Dendritic cell treated with granulocyte-macrophage colony-stimulating factor and Interleukin-4, amounts not matched to agents 40 ng/mL and 50 ng/mL, for 4 days (primary cell): Measurements from ENCODE around the gene ABCC4.

Experiments
- H3K27ac Mint-ChIP-seq: one replicate; pipeline ENCODE4 v1.8.0; 2022; ENCODE audit warnings: mild to moderate bottlenecking, mixed read lengths
- H3K27me3 Mint-ChIP-seq: one replicate; pipeline ENCODE4 v1.8.0; 2022; ENCODE audit warnings: mild to moderate bottlenecking, mixed read lengths
- H3K36me3 Mint-ChIP-seq: one replicate; pipeline ENCODE4 v1.8.0; 2022; ENCODE audit warnings: low read depth, mixed read lengths
- H3K4me1 Mint-ChIP-seq: one replicate; pipeline ENCODE4 v1.8.0; 2022; ENCODE audit warnings: low read depth, mixed read lengths
- H3K4me3 Mint-ChIP-seq: one replicate; pipeline ENCODE4 v1.8.0; 2022; ENCODE audit warnings: mild to moderate bottlenecking, moderate library complexity, mixed read lengths
- H3K9me3 Mint-ChIP-seq: one replicate; pipeline ENCODE4 v1.8.0; 2022; ENCODE audit warnings: mixed read lengths
- intact Hi-C: fragments of 100-400 bp; cut with micrococcal nuclease; formaldehyde crosslinking; loops from one replicate; pipeline ENCODE4 v1.15.0; 2022

ABCC4 gene

DNA sequence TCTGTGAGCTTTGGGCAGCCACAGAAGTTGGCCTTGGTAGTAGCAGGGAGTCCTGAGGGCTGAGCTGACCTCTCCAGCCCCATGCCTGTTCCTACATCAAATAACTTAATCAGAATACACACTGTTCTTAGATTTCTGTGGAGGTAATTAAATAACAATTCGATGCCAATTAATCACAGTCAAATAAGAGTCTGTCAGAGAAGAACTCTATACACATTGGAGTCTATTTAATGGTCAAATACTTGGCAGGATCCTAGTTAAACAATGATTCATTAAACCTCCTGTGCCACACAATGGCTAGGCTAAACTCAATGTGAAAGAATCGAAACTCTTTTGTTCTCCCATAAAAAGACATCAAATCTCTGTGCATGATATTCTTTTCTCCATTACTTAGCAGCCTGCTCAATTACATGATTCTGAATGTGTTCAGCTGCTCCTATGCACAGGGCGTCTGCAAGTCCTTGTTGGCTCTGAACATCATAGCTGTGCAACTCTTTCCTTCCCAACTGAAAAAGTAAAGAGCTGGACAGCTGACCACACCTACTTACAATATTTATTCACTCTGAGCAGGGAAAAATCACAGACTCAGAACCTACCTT is 173.1 kb downstream of the ABCC4 start:
- H3K36me3 Mint-ChIP-seq, result peaks cover 16% of the 10 kb centered on the region
- no peaks in the 10 kb centered on the region for H3K27me3 Mint-ChIP-seq
- H3K4me3 Mint-ChIP-seq, result no peak overlapping the region
- H3K27ac Mint-ChIP-seq, result no peak overlapping the region
- intact Hi-C loops, result no loop called here
- H3K9me3 Mint-ChIP-seq, result no peaks in the 10 kb centered on the region
- no peaks in the 10 kb centered on the region for H3K4me1 Mint-ChIP-seq

DNA sequence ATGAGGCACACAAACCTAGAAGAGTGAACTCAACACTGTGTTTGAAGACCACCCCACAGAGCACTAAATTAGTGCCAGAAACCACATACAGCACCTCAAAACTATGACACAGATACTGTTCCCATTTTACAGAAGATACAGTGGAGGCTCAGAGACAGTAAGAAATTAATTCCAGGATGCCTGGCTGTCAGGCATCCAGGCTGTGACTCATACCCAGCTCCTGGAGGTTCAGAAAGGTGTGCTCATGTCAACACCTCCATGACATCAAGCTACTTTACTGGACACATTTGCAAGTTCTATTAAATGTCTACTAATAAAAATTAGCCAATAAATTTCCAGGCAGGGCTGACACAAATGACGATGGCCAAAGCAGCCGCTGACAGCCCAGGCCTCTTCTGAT is 176.3 kb downstream of the ABCC4 start:
- no peak overlapping the region for H3K4me3 Mint-ChIP-seq
- H3K27ac Mint-ChIP-seq, result no peak overlapping the region

DNA sequence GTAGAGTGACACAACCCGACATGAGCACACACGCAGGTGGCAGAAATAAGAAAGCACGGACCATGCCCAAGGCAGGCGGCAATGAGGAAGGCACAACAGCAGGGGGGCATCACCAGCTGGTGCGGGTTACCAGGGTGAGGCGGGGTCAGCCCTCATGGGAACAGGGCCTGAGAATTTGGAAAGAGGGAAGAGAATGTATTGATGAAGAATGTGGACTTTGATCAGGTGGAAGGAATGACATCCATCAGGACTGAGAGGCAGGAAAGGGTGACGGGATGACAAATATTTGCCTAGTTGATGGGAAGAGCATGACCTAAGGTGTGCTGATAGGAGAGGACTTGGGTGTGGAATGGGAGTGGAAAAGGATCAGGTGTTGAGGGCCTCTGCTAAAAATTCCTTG is 177.5 kb downstream of the ABCC4 start:
- no peak overlapping the region for H3K27ac Mint-ChIP-seq
- H3K36me3 Mint-ChIP-seq, result peaks cover 27% of the 10 kb centered on the region
- no peaks in the 10 kb centered on the region for H3K4me1 Mint-ChIP-seq
- no peaks in the 10 kb centered on the region for H3K27me3 Mint-ChIP-seq
- H3K4me3 Mint-ChIP-seq, result no peak overlapping the region
- no peaks in the 10 kb centered on the region for H3K9me3 Mint-ChIP-seq
- intact Hi-C loops, result no loop called here

More for the DNA sequence above, 176.3 kb downstream of the ABCC4 start:
- H3K27me3 Mint-ChIP-seq, result no peaks in the 10 kb centered on the region
- intact Hi-C loops, result no loop called here
- no peaks in the 10 kb centered on the region for H3K4me1 Mint-ChIP-seq
- H3K9me3 Mint-ChIP-seq, result no peaks in the 10 kb centered on the region
- peaks cover 28% of the 10 kb centered on the region for H3K36me3 Mint-ChIP-seq

DNA sequence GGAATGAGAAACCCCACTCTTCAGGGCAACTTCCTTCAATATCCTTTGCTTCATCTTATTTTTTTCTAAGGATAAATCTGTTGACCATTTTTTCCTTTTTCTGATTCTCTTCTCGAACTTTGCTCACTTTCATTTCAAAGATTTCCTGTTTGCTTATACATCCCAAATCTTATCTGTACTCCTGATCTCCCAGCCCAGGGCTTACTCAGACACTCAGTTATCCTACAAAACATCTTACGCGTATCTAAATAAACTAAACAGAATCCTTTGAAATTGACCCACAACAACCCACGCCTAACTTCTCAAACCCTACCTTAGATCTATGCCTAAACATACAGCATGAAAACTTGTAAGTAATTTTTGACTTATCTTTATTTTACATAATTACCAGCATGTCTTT is 179.2 kb downstream of the ABCC4 start:
- Mint-ChIP-seq H3K27ac (no peak overlapping the region), H3K9me3 (no peaks in the 10 kb centered on the region)

DNA sequence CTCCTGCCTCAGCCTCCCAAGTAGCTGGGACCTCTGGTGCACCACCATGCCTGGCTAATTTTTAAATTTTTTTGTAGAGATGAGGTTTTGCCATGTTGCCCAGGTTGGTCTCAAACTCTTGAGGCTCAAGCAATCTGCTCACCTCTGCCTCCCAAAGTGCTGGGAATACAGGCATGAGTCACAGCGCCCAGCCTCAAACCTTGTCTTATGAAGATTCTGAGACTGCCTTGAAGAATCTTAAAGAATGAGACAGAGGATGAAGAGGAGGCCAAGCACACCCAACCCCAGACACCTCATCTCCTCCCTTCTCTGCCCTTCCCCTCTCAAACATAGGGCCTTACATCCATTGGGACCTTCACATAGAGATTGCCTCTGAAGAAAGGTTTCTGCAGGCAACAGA is 179.7 kb downstream of the ABCC4 start:
- peaks cover 22% of the 10 kb centered on the region for H3K36me3 Mint-ChIP-seq
- no peaks in the 10 kb centered on the region for H3K27me3 Mint-ChIP-seq
- H3K4me1 Mint-ChIP-seq, result no peaks in the 10 kb centered on the region
- no peaks in the 10 kb centered on the region for H3K9me3 Mint-ChIP-seq
- H3K4me3 Mint-ChIP-seq, result no peak overlapping the region
- intact Hi-C loops, result no loop called here
- no peak overlapping the region for H3K27ac Mint-ChIP-seq

More for the DNA sequence above, 179.2 kb downstream of the ABCC4 start:
- Mint-ChIP-seq H3K27me3 (no peaks in the 10 kb centered on the region), H3K4me1 (no peaks in the 10 kb centered on the region), H3K36me3 (peaks cover 22% of the 10 kb centered on the region), H3K4me3 (no peak overlapping the region)
- intact Hi-C loops, result no loop called here

DNA sequence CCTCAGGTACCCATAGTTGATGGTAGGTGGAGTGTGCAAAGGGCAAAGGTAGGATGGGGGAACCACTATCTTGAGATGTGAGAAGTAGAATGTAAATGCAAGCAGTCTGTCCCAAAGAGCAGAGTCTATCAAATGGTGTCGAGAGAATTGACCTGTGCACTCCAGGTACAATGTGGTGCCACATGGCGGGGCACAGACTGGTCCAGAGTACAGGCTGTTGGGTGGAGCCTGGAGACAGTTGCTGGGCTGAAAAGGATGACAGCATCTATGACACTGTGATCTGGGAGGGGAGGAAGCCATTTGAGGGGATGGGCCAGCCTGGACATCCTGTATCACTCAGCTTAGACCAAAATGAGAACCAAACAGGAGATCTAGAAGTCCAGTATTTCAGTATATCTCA is 180.6 kb downstream of the ABCC4 start:
- Mint-ChIP-seq H3K27me3 (no peaks in the 10 kb centered on the region), H3K36me3 (peaks cover 26% of the 10 kb centered on the region), H3K4me3 (no peak overlapping the region), H3K27ac (no peak overlapping the region), H3K9me3 (no peaks in the 10 kb centered on the region), H3K4me1 (no peaks in the 10 kb centered on the region)
- intact Hi-C loops, result no loop called here

DNA sequence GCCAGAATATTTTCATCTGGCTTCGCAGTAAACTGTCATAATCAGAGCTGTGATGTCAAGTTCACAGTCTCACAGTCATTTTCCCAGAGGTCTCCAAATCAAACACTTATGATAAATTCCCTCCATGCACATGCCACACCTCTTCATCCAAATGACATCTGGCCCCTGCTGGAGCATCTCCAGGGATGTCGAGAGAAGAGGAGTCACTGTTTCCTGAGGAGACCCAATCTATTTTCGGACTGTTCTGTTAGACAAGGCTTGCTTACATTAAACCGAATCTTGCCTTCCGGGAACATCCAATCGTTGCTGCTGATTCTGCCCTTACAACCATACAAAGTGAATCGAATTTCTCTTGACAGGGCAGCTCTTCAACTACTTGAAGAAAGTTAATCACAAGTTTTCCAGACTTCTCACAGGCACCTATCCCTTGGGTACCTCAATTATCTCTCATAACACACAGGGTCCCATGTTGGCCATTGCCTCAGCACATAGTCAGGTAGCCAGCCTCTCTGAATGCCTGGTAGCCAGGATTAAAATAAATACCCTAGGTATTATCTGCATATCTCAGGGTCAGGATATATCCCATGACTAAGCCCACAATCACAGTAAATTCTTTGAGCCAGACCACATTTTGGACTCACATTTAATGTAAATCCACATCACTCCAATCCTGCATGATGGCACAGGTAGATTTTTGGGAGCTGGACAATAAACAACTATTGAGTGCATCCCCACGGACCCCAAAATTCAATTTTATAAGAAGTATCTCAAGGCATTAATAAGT is 182.5 kb downstream of the ABCC4 start:
- Mint-ChIP-seq H3K9me3 (no peaks in the 10 kb centered on the region), H3K4me1 (no peaks in the 10 kb centered on the region), H3K27ac (no peak overlapping the region), H3K4me3 (no peak overlapping the region), H3K36me3 (peaks cover 31% of the 10 kb centered on the region), H3K27me3 (no peaks in the 10 kb centered on the region)
- intact Hi-C loops, result no loop called here

DNA sequence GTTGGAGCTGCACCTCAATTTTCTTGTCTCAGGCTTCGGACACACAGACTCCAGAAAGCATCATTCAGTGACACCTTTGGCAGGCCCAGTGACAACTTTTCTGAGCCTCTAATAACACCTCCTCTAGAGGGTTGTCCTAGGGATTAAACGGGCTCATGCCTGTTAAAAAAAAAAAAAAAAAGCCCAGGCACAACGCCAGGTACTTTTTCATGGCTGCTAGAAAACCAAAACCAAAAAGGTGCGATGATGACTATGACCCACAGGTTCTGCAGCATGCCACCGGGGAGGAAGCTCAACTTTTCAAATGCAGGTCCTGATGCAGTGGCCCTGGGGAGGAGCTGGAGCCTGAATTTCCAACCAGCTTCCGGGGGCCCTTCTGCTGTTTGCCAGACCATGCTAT is 184.2 kb downstream of the ABCC4 start:
- H3K4me3 Mint-ChIP-seq, result no peak overlapping the region
- H3K27ac Mint-ChIP-seq, result no peak overlapping the region
- intact Hi-C loops, result no loop called here
- no peaks in the 10 kb centered on the region for H3K9me3 Mint-ChIP-seq
- no peaks in the 10 kb centered on the region for H3K27me3 Mint-ChIP-seq
- H3K4me1 Mint-ChIP-seq, result no peaks in the 10 kb centered on the region
- peaks cover 26% of the 10 kb centered on the region for H3K36me3 Mint-ChIP-seq

DNA sequence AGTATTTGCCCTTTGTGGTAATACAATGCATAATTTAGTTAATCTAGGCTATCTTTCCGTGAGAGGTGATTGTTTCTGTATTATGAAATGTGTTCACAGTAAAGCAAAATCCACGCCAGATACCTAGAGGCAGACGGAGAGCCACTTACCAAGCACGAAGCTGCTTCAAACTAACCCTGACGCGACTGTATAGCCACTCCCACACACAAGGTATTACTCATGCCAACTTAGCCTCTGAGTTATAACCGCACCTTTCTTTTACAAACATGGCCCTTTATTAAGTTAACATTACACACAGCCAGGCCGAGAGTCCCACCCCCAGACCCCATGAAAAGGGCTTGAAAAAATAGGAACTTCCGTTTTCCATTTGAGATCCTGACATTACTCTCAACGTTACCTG is 185.7 kb downstream of the ABCC4 start:
- peaks cover 22% of the 10 kb centered on the region for H3K36me3 Mint-ChIP-seq
- H3K27ac Mint-ChIP-seq, result no peak overlapping the region
- no peaks in the 10 kb centered on the region for H3K4me1 Mint-ChIP-seq
- no peaks in the 10 kb centered on the region for H3K9me3 Mint-ChIP-seq
- H3K27me3 Mint-ChIP-seq, result no peaks in the 10 kb centered on the region
- H3K4me3 Mint-ChIP-seq, result no peak overlapping the region
- intact Hi-C loops, result no loop called here

DNA sequence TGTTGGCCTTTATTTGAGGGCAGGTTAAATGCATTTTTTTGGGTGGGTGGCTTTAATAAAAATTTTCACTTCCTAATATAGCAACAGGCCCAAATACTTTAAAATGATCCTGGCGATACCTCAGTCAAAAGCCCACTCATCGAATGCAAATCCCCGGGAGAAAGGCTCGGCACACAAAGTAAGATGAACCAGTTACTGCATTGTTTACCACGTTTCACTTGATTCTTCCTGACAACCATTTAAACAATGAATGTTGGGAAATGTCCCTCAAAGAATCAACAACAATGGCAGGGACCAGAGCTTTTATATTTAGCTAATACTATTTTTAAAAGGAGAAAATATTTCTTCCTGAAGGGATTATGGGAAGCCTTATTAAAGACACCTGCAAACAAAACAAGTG is 187.7 kb downstream of the ABCC4 start:
- H3K4me3 Mint-ChIP-seq, result no peak overlapping the region
- H3K27me3 Mint-ChIP-seq, result no peaks in the 10 kb centered on the region
- no peaks in the 10 kb centered on the region for H3K4me1 Mint-ChIP-seq
- no peak overlapping the region for H3K27ac Mint-ChIP-seq
- peaks cover 6% of the 10 kb centered on the region for H3K9me3 Mint-ChIP-seq
- intact Hi-C loops, result no loop called here
- H3K36me3 Mint-ChIP-seq, result peaks cover 31% of the 10 kb centered on the region

DNA sequence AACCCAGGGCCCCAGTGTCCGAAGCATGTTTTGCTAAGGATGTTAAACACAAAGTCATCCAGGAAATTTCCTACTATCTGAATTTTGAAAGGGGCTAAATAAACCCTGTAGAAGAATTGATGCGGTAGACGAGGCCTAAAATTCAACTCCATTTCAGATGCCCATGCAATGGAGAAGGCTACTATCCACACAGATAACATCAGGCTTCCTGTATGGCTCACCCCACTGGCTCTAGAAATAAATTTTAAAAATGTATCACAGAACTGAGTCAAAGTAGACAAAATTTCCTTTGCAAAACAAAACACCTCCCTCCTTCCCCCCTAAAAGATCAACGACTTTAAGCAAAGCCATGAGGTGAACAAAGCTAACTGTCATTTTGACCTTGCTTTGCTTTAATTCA is 188.4 kb downstream of the ABCC4 start:
- Mint-ChIP-seq H3K27ac (no peak overlapping the region), H3K4me1 (no peaks in the 10 kb centered on the region)
- intact Hi-C loops, result no loop called here

DNA sequence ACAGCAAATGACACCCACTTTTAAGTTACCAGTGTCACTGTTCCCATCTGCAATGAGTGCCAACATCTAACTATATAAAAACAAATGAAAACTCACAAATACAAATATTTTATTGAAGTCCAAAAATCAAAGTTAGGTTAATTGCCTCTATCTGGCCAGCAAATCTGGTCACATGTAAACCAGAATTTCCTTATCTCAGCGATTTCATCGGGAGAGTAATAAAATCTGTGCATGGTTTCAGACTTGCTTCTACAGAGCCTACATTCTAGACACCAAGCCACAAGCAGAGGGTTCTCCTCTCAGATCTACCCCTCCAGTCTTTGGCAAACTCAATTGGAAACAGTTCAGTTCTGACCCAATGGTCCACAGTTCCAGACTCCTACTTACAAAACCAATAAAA is 189.6 kb downstream of the ABCC4 start:
- H3K4me1 Mint-ChIP-seq, result no peaks in the 10 kb centered on the region
- intact Hi-C loops, result no loop called here
- no peak overlapping the region for H3K4me3 Mint-ChIP-seq

More for the DNA sequence above, 188.4 kb downstream of the ABCC4 start:
- Mint-ChIP-seq H3K27me3 (no peaks in the 10 kb centered on the region), H3K4me3 (no peak overlapping the region), H3K9me3 (peaks cover 9% of the 10 kb centered on the region), H3K36me3 (peaks cover 33% of the 10 kb centered on the region)

DNA sequence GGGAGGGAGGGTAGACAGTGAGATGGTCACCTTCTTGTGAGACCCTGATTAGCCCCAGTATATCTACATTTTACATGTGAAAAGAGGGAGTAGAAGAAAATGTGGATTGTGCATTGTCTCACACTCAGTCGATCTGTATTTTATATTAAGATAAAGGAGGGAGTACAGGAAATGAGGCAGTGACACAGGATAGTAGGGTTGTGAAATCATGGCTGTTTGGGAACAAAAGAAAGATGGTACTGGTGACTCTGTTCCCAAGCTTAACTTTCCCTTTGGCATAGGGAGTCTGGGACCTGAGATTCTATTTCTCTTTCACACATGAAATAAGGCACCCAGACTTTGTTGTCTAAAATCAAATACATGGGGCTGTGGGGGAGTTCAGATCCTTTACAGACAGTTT is 194.7 kb downstream of the ABCC4 start:
- Mint-ChIP-seq H3K4me1 (no peaks in the 10 kb centered on the region), H3K27ac (no peak overlapping the region), H3K9me3 (peaks cover 9% of the 10 kb centered on the region), H3K36me3 (peaks cover 30% of the 10 kb centered on the region), H3K27me3 (no peaks in the 10 kb centered on the region), H3K4me3 (no peak overlapping the region)
- intact Hi-C loops, result no loop called here

More for the DNA sequence above, 189.6 kb downstream of the ABCC4 start:
- H3K36me3 Mint-ChIP-seq, result peaks cover 36% of the 10 kb centered on the region
- H3K27me3 Mint-ChIP-seq, result no peaks in the 10 kb centered on the region
- H3K9me3 Mint-ChIP-seq, result peaks cover 9% of the 10 kb centered on the region
- H3K27ac Mint-ChIP-seq, result no peak overlapping the region

DNA sequence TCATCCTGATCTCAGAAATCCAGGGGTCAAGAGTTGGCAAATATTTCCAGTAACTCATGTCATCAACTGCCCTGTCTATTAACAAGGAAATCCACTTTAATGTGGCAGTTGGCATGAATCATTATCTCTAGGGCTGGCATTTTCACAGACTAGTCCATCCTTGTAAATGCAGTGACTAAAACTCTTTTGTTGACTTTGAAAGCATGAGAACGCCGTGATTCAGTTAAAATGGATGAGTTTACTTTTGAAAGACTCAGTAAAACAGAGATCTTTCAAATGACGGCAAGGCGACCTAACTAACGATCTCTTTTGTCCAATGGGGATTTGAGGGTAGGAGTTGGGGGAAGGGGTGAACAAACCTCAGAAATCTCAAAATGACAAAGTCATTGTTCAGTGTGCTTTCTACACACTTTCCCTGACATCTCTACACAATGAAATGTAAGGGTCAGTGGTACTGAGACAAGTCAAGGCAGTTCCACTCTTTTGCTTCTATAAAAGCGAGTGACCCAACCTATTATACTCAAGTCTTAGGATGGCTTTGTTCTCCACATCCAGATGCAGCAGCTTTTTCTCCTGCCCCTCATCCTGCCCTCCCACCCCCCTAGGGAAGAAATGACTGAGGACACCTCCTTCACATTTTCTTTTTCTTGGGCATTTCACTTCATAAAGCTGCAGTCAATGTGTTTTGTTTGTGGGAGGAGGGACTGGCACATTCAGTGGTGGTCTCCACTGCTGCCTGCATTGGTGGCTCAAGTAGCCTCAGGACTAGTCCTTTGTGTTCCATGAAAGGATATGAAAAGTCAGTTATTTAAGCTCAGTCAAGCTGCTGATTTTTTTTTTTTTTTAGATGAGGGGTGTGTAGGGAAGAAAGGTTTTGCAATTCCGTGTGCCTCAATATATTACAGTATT is 200.5 kb downstream of the ABCC4 start:
- Mint-ChIP-seq H3K4me1 (no peaks in the 10 kb centered on the region), H3K36me3 (peaks cover 18% of the 10 kb centered on the region), H3K9me3 (peaks cover 20% of the 10 kb centered on the region), H3K27me3 (no peaks in the 10 kb centered on the region), H3K27ac (no peak overlapping the region), H3K4me3 (no peak overlapping the region)
- intact Hi-C loops, result no loop called here
